Measurements from ENCODE around the gene STARD3. TPM values are rescaled to one million over a fixed set of nuclear protein-coding genes. Genes with fewer than 3 reads are reported as not detected.
A peak's percentile ranks its signal among the peaks of the same experiment; 100 is the strongest.

STARD3 gene
- total and polyA plus RNA-seq, 2 of the 13 experiments (the other 11 are each of a cell fraction or from before 2014, with no cell fraction given): 34.6 to 100 TPM

GRCh38 chr17:39599004-39599664, 37.8 kb upstream of the STARD3 start:
- CTCF ChIA-PET (ENCODE audit: low intra/inter-chr PET ratio, low total read pairs): no interaction called here
- in situ Hi-C loops (cut with HindIII; ENCODE audit: extremely low pct_ligation_motif_present, low pct_unique_long_range_greater_than_20kb): no loop called here
- intact Hi-C loops (cut with micrococcal nuclease; ENCODE audit: unreplicated experiment): no loop called here
- H4K20me1 ChIP-seq (ENCODE audit: insufficient read depth, low read length): peaks cover 16% of the 10 kb centered on the region; the same call in 1 of the 2 replicates
- 3% methylated on average over 33 of the region's 36 CpGs for WGBS (ENCODE audit: low lambda C conversion rate)
- H3K36me3 ChIP-seq (replicated peaks in 1 of 2; ENCODE audit: control insufficient read depth in 1 of 2, insufficient read depth in 2 of 2, low read length in 2 of 2): no peaks in the 10 kb centered on the region
- no peaks in the 10 kb centered on the region for H3K4me1 ChIP-seq (ENCODE audit: insufficient read depth, low read length)
- FAIRE-seq (no peak), DNase-seq (ENCODE audit: low spot score) (no peak), ATAC-seq (peak; percentile 25; the same call in 2 of the 3 replicates)
- no peak overlapping the region for H3K4me2 ChIP-seq (ENCODE audit: low read depth, low read length)
- POLR2A ChIA-PET: no interaction called here
- peaks cover 51 to 87% of the 10 kb centered on the region in 2 experiments for H3K27me3 ChIP-seq (ENCODE audit: control insufficient read depth in 1 of 2, insufficient read depth in 2 of 2, low read length in 2 of 2)
- H3K27ac ChIP-seq (ENCODE audit: extremely low read length, insufficient read depth, low read length): no peak overlapping the region
- TF ChIP-seq ZNF230 (CRISPR knock-in tag; IDR thresholded peaks at IDR 0.05): no peak
- no peak for TF ChIP-seq ZHX1 (CRISPR knock-in tag; IDR thresholded peaks at IDR 0.05; ENCODE audit: low read depth)
- TF ChIP-seq EZH2 (conservative IDR thresholded peaks at IDR 0.05; ENCODE audit: low read depth, low read length): peak; percentile 100
- BruUV-seq (replicated peaks): no TSS peak
- H2AFZ ChIP-seq (ENCODE audit: low read length): no peak overlapping the region
- no peaks in the 10 kb centered on the region for H3K79me2 ChIP-seq (ENCODE audit: insufficient read depth, low read length)
- H3K9me3 ChIP-seq (ENCODE audit: low read length): no peaks in the 10 kb centered on the region
- no peak overlapping the region for H3K4me3 ChIP-seq (replicated peaks in 1 of 3; ENCODE audit: insufficient read depth in 1 of 3, low read depth in 2 of 3, low read length in 3 of 3)
- H3K9ac ChIP-seq (ENCODE audit: insufficient read depth, low read depth, low read length): no peak overlapping the region

- no peak for ATAC-seq
- Histone ChIP-seq H3K9ac (ENCODE audit: insufficient read depth, low read depth, low read length) (no peak overlapping the region), H2AFZ (ENCODE audit: low read length) (no peak overlapping the region), H3K36me3 (replicated peaks in 1 of 2; ENCODE audit: control insufficient read depth in 1 of 2, insufficient read depth in 2 of 2, low read length in 2 of 2) (no peaks in the 10 kb centered on the region), H3K27me3 (ENCODE audit: control insufficient read depth in 1 of 2, insufficient read depth in 2 of 2, low read length in 2 of 2) (peaks cover 51 to 93% of the 10 kb centered on the region in 2 experiments), H3K79me2 (ENCODE audit: insufficient read depth, low read length) (no peaks in the 10 kb centered on the region), H4K20me1 (ENCODE audit: insufficient read depth, low read length) (peaks cover 16% of the 10 kb centered on the region; the same call in 1 of the 2 replicates), H3K9me3 (ENCODE audit: low read length) (no peaks in the 10 kb centered on the region), H3K27ac (ENCODE audit: extremely low read length, insufficient read depth, low read length) (no peak overlapping the region), H3K4me1 (ENCODE audit: insufficient read depth, low read length) (no peaks in the 10 kb centered on the region), H3K4me2 (ENCODE audit: low read depth, low read length) (no peak overlapping the region), H3K4me3 (replicated peaks in 1 of 3; ENCODE audit: insufficient read depth in 1 of 3, low read depth in 2 of 3, low read length in 3 of 3) (no peak overlapping the region)
- ChIA-PET POLR2A (no interaction called here), CTCF (ENCODE audit: low intra/inter-chr PET ratio, low total read pairs) (no interaction called here)
- no peak for FAIRE-seq
- DNase-seq (ENCODE audit: low spot score): no peak
- TF ChIP-seq HMG20A (CRISPR knock-in tag; IDR thresholded peaks at IDR 0.05; ENCODE audit: borderline replicate concordance): no peak
- TF ChIP-seq EZH2 (conservative IDR thresholded peaks at IDR 0.05; ENCODE audit: low read depth, low read length): peak; percentile 95; the same call in 1 of the 2 replicates
- WGBS (ENCODE audit: low lambda C conversion rate): 33% methylated on average over 28 of the region's 28 CpGs
- intact Hi-C loops (cut with micrococcal nuclease; ENCODE audit: unreplicated experiment): no loop called here
- in situ Hi-C loops (cut with HindIII; ENCODE audit: extremely low pct_ligation_motif_present, low pct_unique_long_range_greater_than_20kb): no loop called here
- BruUV-seq (replicated peaks): no TSS peak
These were observed 37.2 kb upstream of the STARD3 start for GRCh38 chr17:39599665-39600231.

Measured in HepG2 (cell line).